Gastrocnemius medialis (tissue), 4 donors: Measurements from ENCODE around the gene PHRF1. TPM values are rescaled to one million over a fixed set of nuclear protein-coding genes. Genes with fewer than 3 reads are reported as not detected.

ENCODE experiments used
- ATAC-seq, 2 donors: fragments of 150-250 bp; one replicate each; pipeline ENCODE4 v1.9.1; 2016
- DNase-seq, 2 donors: peaks; one replicate each; pipeline ENCODE4 v3.0.0-alpha.2; 2019
- H3K27ac ChIP-seq, 4 donors: fragments of 200-600 bp; sonication (generic); 1 replicate in 1 of 4; 2 replicates in 3 of 4; pipeline ENCODE4 v1.5.1; 2016 to 2018; ENCODE audit warnings: mild to moderate bottlenecking in 2 of 4, moderate library complexity in 1 of 4
- H3K27me3 ChIP-seq, 3 donors: fragments of 200-600 bp; sonication (generic) in 2 of 3; 1 replicate in 1 of 3; 2 replicates in 2 of 3; pipeline versions ENCODE4 v1.5.1 to v1.6.0; 2016 to 2019; ENCODE audit warnings: mild to moderate bottlenecking in 1 of 3, moderate library complexity in 1 of 3
- H3K36me3 ChIP-seq, 2 donors: fragments of 200-600 bp; sonication (generic) in 1 of 2; one replicate each; pipeline ENCODE4 v1.5.1; 2017 to 2018
- H3K4me1 ChIP-seq, 2 donors: fragments of 200-600 bp; sonication (generic) in 1 of 2; one replicate each; pipeline ENCODE4 v1.5.1; 2016 to 2017; ENCODE audit warnings: mild to moderate bottlenecking in 2 of 2
- H3K4me3 ChIP-seq, 4 donors: fragments of 200-600 bp; sonication (generic) in 3 of 4; 1 replicate in 1 of 4; 2 replicates in 3 of 4; pipeline ENCODE4 v1.5.1; 2016 to 2019; ENCODE audit warnings: mild to moderate bottlenecking in 2 of 4
- H3K9me3 ChIP-seq, 3 donors: fragments of 200-600 bp; sonication (generic) in 2 of 3; 1 replicate in 1 of 3; 2 replicates in 2 of 3; pipeline ENCODE4 v1.5.1; 2016 to 2019
- POLR2A ChIP-seq, 2 donors: fragments of 450-650 bp; IDR thresholded peaks; one replicate each; pipeline ENCODE4 v1.6.1; 2017; ENCODE audit warnings: antibody characterized with exemption in 2 of 2, mild to moderate bottlenecking in 2 of 2, moderate library complexity in 2 of 2
- in situ Hi-C, 4 donors: fragments of 200-750 bp; cut with MboI; loops; one replicate each; pipeline versions ENCODE4 v1.15.0 to v1.8.0; 2017; ENCODE audit warnings: low sequenced_read_pairs in 4 of 4
- intact Hi-C: fragments of 100-400 bp; cut with DNase I; formaldehyde crosslinking; loops from one replicate; pipeline ENCODE4 v1.15.1; 2023; ENCODE audit warnings: low total_unique reads
- total RNA-seq, 4 donors: library from RNA; depleted of rRNA; stranded (reverse); fragments of >200 nt; gene quantifications; one replicate each; pipeline versions ENCODE4 v1.1.0 to v1.2.3, GENCODE V29; 2016
- TF ChIP-seq, protein P1 (sequence below), 5 experiments: fragments of 450-650 bp in 3 of 5; fragments of 200-600 bp in 2 of 5; sonication (generic) in 2 of 5; IDR thresholded peaks in 4 of 5; conservative IDR thresholded peaks in 1 of 5; 1 replicate in 4 of 5; 2 replicates in 1 of 5; pipeline ENCODE4 v1.5.1; 2016 to 2019; ENCODE audit warnings: antibody characterized with exemption in 5 of 5, mild to moderate bottlenecking in 3 of 5, moderate library complexity in 3 of 5

PHRF1 gene
- total RNA-seq, 4 donors from 2014 or later = 9.2 to 22.6 (median 20.8) TPM

GRCh38 chr11:637593-638521 lies 61.6 kb downstream of the PHRF1 start:
- no peaks in the 10 kb centered on the region for H3K9me3 ChIP-seq
- no peak for TF ChIP-seq POLR2A (IDR thresholded peaks at IDR 0.05)
- TF ChIP-seq, protein P1, sequence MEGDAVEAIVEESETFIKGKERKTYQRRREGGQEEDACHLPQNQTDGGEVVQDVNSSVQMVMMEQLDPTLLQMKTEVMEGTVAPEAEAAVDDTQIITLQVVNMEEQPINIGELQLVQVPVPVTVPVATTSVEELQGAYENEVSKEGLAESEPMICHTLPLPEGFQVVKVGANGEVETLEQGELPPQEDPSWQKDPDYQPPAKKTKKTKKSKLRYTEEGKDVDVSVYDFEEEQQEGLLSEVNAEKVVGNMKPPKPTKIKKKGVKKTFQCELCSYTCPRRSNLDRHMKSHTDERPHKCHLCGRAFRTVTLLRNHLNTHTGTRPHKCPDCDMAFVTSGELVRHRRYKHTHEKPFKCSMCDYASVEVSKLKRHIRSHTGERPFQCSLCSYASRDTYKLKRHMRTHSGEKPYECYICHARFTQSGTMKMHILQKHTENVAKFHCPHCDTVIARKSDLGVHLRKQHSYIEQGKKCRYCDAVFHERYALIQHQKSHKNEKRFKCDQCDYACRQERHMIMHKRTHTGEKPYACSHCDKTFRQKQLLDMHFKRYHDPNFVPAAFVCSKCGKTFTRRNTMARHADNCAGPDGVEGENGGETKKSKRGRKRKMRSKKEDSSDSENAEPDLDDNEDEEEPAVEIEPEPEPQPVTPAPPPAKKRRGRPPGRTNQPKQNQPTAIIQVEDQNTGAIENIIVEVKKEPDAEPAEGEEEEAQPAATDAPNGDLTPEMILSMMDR (IDR thresholded peaks at IDR 0.05 in 4 of 5, conservative IDR thresholded peaks at IDR 0.05 in 1 of 5) = no peak
- no peak overlapping the region for H3K27ac ChIP-seq
- in situ Hi-C loops = no loop called here
- DNase-seq = no peak
- H3K27me3 ChIP-seq = peaks cover 21 to 27% (median 25%) of the 10 kb centered on the region in 3 donors
- H3K4me1 ChIP-seq = peaks cover 6 to 7% of the 10 kb centered on the region in 2 donors
- no peak for ATAC-seq
- intact Hi-C loops = no loop called here
- no peaks in the 10 kb centered on the region for H3K36me3 ChIP-seq
- no peak overlapping the region for H3K4me3 ChIP-seq

DNA sequence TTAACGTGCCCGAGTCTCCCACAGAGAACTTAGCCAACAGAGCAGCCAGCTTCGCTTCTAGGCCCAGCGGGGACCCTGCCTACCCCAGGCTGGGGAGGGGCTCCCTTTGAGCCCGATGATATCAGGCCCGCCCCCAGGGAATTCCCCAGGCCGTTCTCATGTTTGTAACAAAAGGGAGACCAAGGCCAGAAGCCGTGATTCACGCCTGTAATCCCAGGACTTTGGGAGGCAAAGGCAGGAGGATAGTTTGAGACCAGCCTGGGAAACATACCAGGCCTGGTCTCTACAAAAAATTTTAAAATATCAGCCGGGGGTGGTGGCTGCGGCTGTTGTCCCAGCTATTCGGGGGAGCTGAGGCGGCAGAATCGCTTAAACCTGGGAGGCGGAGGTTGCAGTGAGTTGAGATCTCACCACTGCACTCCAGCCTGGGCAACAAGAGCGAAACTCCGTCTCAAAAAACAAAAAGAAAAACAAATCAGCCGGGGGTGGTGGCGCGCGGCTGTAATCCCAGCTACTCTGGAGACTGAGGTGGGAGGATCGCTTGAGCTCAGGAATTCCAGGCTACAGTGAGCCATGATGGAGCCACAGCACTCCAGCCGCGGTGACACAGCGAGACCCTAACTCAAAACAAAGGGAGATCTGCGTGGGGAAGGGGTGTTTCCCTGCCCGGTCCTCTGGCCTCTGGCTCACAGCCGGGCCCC lies 62.5 kb downstream of the PHRF1 start:
- H3K27me3 ChIP-seq = peaks cover 21 to 27% (median 25%) of the 10 kb centered on the region in 3 donors
- H3K36me3 ChIP-seq = no peaks in the 10 kb centered on the region
- H3K27ac ChIP-seq = no peak overlapping the region
- H3K4me1 ChIP-seq = no peaks in the 10 kb centered on the region
- intact Hi-C loops = no loop called here
- no peaks in the 10 kb centered on the region for H3K9me3 ChIP-seq
- TF ChIP-seq POLR2A (IDR thresholded peaks at IDR 0.05) = no peak
- TF ChIP-seq, protein P1 (IDR thresholded peaks at IDR 0.05 in 4 of 5, conservative IDR thresholded peaks at IDR 0.05 in 1 of 5) = no peak
- in situ Hi-C loops = no loop called here
- no peak for DNase-seq
- no peak overlapping the region for H3K4me3 ChIP-seq
- no peak for ATAC-seq

DNA sequence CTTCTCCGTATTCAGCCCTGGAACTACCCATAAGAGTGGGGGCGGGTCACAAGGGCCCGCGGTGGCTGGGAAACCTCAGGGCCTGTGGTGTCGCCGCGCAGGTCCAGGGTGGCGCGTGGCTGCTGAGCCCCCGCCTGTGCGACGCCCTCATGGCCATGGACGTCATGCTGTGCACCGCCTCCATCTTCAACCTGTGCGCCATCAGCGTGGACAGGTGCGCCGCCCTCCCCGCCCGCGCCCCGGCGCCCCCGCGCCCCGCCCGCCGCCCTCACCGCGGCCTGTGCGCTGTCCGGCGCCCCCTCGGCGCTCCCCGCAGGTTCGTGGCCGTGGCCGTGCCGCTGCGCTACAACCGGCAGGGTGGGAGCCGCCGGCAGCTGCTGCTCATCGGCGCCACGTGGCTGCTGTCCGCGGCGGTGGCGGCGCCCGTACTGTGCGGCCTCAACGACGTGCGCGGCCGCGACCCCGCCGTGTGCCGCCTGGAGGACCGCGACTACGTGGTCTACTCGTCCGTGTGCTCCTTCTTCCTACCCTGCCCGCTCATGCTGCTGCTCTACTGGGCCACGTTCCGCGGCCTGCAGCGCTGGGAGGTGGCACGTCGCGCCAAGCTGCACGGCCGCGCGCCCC lies 63.2 kb downstream of the PHRF1 start:
- ATAC-seq = no peak
- H3K27me3 ChIP-seq = peaks cover 21 to 27% (median 25%) of the 10 kb centered on the region in 3 donors
- no peaks in the 10 kb centered on the region for H3K4me1 ChIP-seq
- no peak for DNase-seq
- H3K9me3 ChIP-seq = no peaks in the 10 kb centered on the region
- no peaks in the 10 kb centered on the region for H3K36me3 ChIP-seq
- in situ Hi-C loops (no loop called here), intact Hi-C loops (no loop called here)
- H3K4me3 ChIP-seq = no peak overlapping the region
- no peak overlapping the region for H3K27ac ChIP-seq
- no peak for TF ChIP-seq POLR2A (IDR thresholded peaks at IDR 0.05)
- TF ChIP-seq, protein P1 (IDR thresholded peaks at IDR 0.05 in 4 of 5, conservative IDR thresholded peaks at IDR 0.05 in 1 of 5) = no peak

- H3K9me3 ChIP-seq = no peaks in the 10 kb centered on the region
- H3K4me3 ChIP-seq = no peak overlapping the region
- intact Hi-C loops = no loop called here
- H3K4me1 ChIP-seq = no peaks in the 10 kb centered on the region
- in situ Hi-C loops = no loop called here
- TF ChIP-seq POLR2A (IDR thresholded peaks at IDR 0.05) = no peak
- TF ChIP-seq, protein P1 (IDR thresholded peaks at IDR 0.05 in 4 of 5, conservative IDR thresholded peaks at IDR 0.05 in 1 of 5) = no peak
- DNase-seq (no peak), ATAC-seq (no peak)
- no peak overlapping the region for H3K27ac ChIP-seq
- H3K27me3 ChIP-seq = peaks cover 21 to 27% (median 25%) of the 10 kb centered on the region in 3 donors
- H3K36me3 ChIP-seq = no peaks in the 10 kb centered on the region
These were observed 63.9 kb downstream of the PHRF1 start for GRCh38 chr11:640021-640706.
